Heart left ventricle (tissue), 16 donors: ENCODE results near the gene DYNC1I1. TPM values are rescaled to one million over a fixed set of nuclear protein-coding genes. Genes with fewer than 3 reads are reported as not detected.
A peak's percentile ranks its signal among the peaks of the same experiment; 100 is the strongest.

Experiments
- ATAC-seq, 4 donors: fragments of 200-7000 bp; cut with Tn5 transposase; one replicate each; pipeline ENCODE4 v1.9.1; 2020 to 2022; ENCODE audit warnings: moderate library complexity in 4 of 4, mild to moderate bottlenecking in 3 of 4, moderate number of reproducible peaks in 1 of 4
- DNase-seq, 5 donors: peaks; one replicate each; pipeline ENCODE4 v3.0.0-alpha.2; 2020
- H3K27ac ChIP-seq, 12 donors: fragments of 200-600 bp; sonication (generic) in 4 of 12; one replicate each; pipeline versions ENCODE4 v1.5.0 to v1.8.0; 2016 to 2022; ENCODE audit warnings: mild to moderate bottlenecking in 2 of 12
- H3K27me3 ChIP-seq, 9 donors: fragments of 200-600 bp; sonication (generic) in 2 of 9; one replicate each; pipeline versions ENCODE4 v1.5.1 to v1.8.0; 2016 to 2022; ENCODE audit warnings: mild to moderate bottlenecking in 3 of 9
- H3K36me3 ChIP-seq, 9 donors: fragments of 200-600 bp; sonication (generic) in 2 of 9; one replicate each; pipeline versions ENCODE4 v1.5.0 to v1.8.0; 2018 to 2022; ENCODE audit warnings: mild to moderate bottlenecking in 2 of 9
- H3K4me1 ChIP-seq, 12 donors: fragments of 200-600 bp; sonication (generic) in 4 of 12; one replicate each; pipeline versions ENCODE4 v1.5.0 to v1.8.0; 2016 to 2022; ENCODE audit warnings: mild to moderate bottlenecking in 3 of 12
- H3K4me3 ChIP-seq, 12 donors: fragments of 200-600 bp; sonication (generic) in 4 of 12; one replicate each; pipeline versions ENCODE4 v1.5.0 to v1.8.0; 2017 to 2022; ENCODE audit warnings: mild to moderate bottlenecking in 9 of 12, moderate library complexity in 4 of 12
- H3K9me3 ChIP-seq, 12 donors: fragments of 200-600 bp; sonication (generic) in 4 of 12; one replicate each; pipeline versions ENCODE4 v1.5.0 to v1.8.0; 2016 to 2022; ENCODE audit warnings: mild to moderate bottlenecking in 1 of 12
- CTCF ChIP-seq, 12 donors: fragments of 200-600 bp; sonication (generic) in 4 of 12; IDR thresholded peaks; one replicate each; pipeline versions ENCODE4 v1.5.0 to v1.8.0; 2018 to 2022; ENCODE audit warnings: antibody characterized with exemption in 12 of 12, mild to moderate bottlenecking in 5 of 12
- POLR2A ChIP-seq, 2 donors: fragments of 450-650 bp; IDR thresholded peaks; one replicate each; pipeline ENCODE4 v1.6.1; 2017; ENCODE audit warnings: antibody characterized with exemption in 2 of 2, mild to moderate bottlenecking in 2 of 2, moderate library complexity in 2 of 2
- WGBS, 4 donors: extraction: QIAGEN DNeasy Blood & Tissue Kit in 2 of 4; methylation state at CpG; one replicate each; pipeline versions ENCODE4 v1.1.5 to v1.1.7; 2013 to 2018; 5-methylcytosine and 5-hydroxymethylcytosine counted together
- intact Hi-C, 10 donors: fragments of 100-400 bp; cut with DNase I; formaldehyde crosslinking; loops; one replicate each; pipeline versions ENCODE4 v1.11.1 to v1.14.2; 2022
- polyA plus RNA-seq, 2 donors: library from polyadenylated mRNA; stranded (reverse); fragments of 200-250 nt; gene quantifications; one replicate each; pipeline ENCODE4 v1.2.3, GENCODE V29; 2013
- total RNA-seq, 9 donors: library from RNA; depleted of rRNA in 2 of 9; stranded (reverse); fragments of >200 nt in 2 of 9; fragmentation: NEBNext Ultra II Directional in 3 of 9; extraction: Animal tissue kit (Norgen Biotek cat#: 25700) in 3 of 9; gene quantifications; one replicate each; pipeline versions ENCODE4 v1.1.0 to v1.2.4, GENCODE V29; 2016 to 2023
- donor health status: ischemic (EF 13 %, LVEDD 7.1; RV severe dilation, severe dysfunction).
- donor health status: healthy with polysubstance abuse.
- donor health status: DM: no; HTN: yes; CAD: no.
- donor health status: DM: no; HTN: no; CAD: no.
- donor health status: ischemic (EF 25% LVEDD 6.9; RV normal size, moderate dysfunction).
- donor health status: ischemic (EF 25% LVEDD 5.7; RV mildly dilated, moderate dysfunction).
- donor health status: healthy.
- donor health status: DM: yes; HTN: yes; CAD: no.
- donor health status: ischemic (EF 35%, LVEDD 5.7; RV mildly dilated, moderate dysfunction).
- donor health status: nonischemic (EF 11% LVEDD 7.7; RV severe dilation, severe dysfunction).
- donor health status: DM: yes; HTN: yes; CAD: no.
- donor health status: PGD.
- donor health status: ischemic (EF 29% LVEDD 5.4; RV normal size, mild dysfunction).
- donor health status: nonischemic (EF 23%, LVEDD 6.1; RV moderate dilation, normal function).

Gene DYNC1I1
- total and polyA plus RNA-seq, 11 donors = 6.1 to 46.8 (median 30.6) TPM

- Histone ChIP-seq H3K4me3 (no peak overlapping the region), H3K27me3 (no peaks in the 10 kb centered on the region), H3K27ac (no peak overlapping the region), H3K36me3 (no peaks in the 10 kb centered on the region), H3K4me1 (peaks cover 0 to 12% (median 0%) of the 10 kb centered on the region in 12 donors), H3K9me3 (no peaks in the 10 kb centered on the region)
- peak in 2 of 4 donors; percentile 28 to 38 for ATAC-seq
- no peak for DNase-seq
- WGBS, 4 donors = 46 to 70% (median 48%) methylated on average over 7 of the region's 7 CpGs
- TF ChIP-seq POLR2A (IDR thresholded peaks at IDR 0.05) = no peak
- TF ChIP-seq CTCF (IDR thresholded peaks at IDR 0.05) = no peak
- intact Hi-C loops = no loop called here
These were observed 200.2 kb downstream of the DYNC1I1 start for GRCh38 chr7:95972523-95972922.

- Histone ChIP-seq H3K9me3 (no peaks in the 10 kb centered on the region), H3K27me3 (no peaks in the 10 kb centered on the region), H3K4me1 (peaks cover 0 to 12% (median 0%) of the 10 kb centered on the region in 12 donors), H3K36me3 (no peaks in the 10 kb centered on the region), H3K27ac (no peak overlapping the region), H3K4me3 (no peak overlapping the region)
- DNase-seq (no peak), ATAC-seq (no peak)
- intact Hi-C loops = no loop called here
- WGBS, 4 donors = 34 to 90% (median 60%) methylated on average over 1 of the region's 1 CpG
- TF ChIP-seq CTCF (IDR thresholded peaks at IDR 0.05) (no peak), POLR2A (IDR thresholded peaks at IDR 0.05) (no peak)
These were observed 201.8 kb downstream of the DYNC1I1 start for GRCh38 chr7:95974108-95974507.

GRCh38 chr7:95976369-95977060 is 204.2 kb downstream of the DYNC1I1 start:
- no peak overlapping the region for H3K4me3 ChIP-seq
- DNase-seq (no peak), ATAC-seq (no peak)
- H3K4me1 ChIP-seq = peaks cover 0 to 12% (median 0%) of the 10 kb centered on the region in 12 donors
- no peaks in the 10 kb centered on the region for H3K27me3 ChIP-seq
- no peak for TF ChIP-seq POLR2A (IDR thresholded peaks at IDR 0.05)
- TF ChIP-seq CTCF (IDR thresholded peaks at IDR 0.05) = no peak
- intact Hi-C loops = no loop called here
- no peaks in the 10 kb centered on the region for H3K36me3 ChIP-seq
- H3K9me3 ChIP-seq = no peaks in the 10 kb centered on the region
- H3K27ac ChIP-seq = no peak overlapping the region
- WGBS, 4 donors = 77 to 83% (median 81%) methylated on average over 4 of the region's 4 CpGs

- H3K9me3 ChIP-seq = no peaks in the 10 kb centered on the region
- H3K27me3 ChIP-seq = no peaks in the 10 kb centered on the region
- no peak for DNase-seq
- no peak overlapping the region for H3K4me3 ChIP-seq
- H3K27ac ChIP-seq = no peak overlapping the region
- peak in 2 of 4 donors; percentile 69 to 88 for ATAC-seq
- intact Hi-C loops = no loop called here
- H3K36me3 ChIP-seq = no peaks in the 10 kb centered on the region
- 88 to 92% (median 89%) methylated on average over 1 of the region's 1 CpG for WGBS, 4 donors
- peaks cover 0 to 7% (median 0%) of the 10 kb centered on the region in 12 donors for H3K4me1 ChIP-seq
- TF ChIP-seq POLR2A (IDR thresholded peaks at IDR 0.05) (no peak), CTCF (IDR thresholded peaks at IDR 0.05) (no peak)
These were observed 205.6 kb downstream of the DYNC1I1 start for GRCh38 chr7:95977994-95978393.
